Retinal pigment epithelial cell (primary cell): ENCODE data around the gene PSMF1.

ENCODE experiments used
- DNase-seq: peaks from one replicate; pipeline ENCODE4 v3.0.0-alpha.2; 2010; ENCODE audit warnings: low read depth
- H3K4me3 ChIP-seq: 2 replicates; pipeline ENCODE4 v1.5.1; 2011; ENCODE audit warnings: mild to moderate bottlenecking, low read length, control low read depth, moderate library complexity
- CTCF ChIP-seq: conservative IDR thresholded peaks from 2 replicates; pipeline ENCODE4 v1.5.1; 2011; ENCODE audit warnings: low read depth, low read length, control low read depth, inconsistent platforms

PSMF1 gene

GRCh38 chr20:1196634-1197033, 78.2 kb downstream of the PSMF1 start:
- no peak overlapping the region for H3K4me3 ChIP-seq
- DNase-seq, result no peak
- no peak for TF ChIP-seq CTCF

GRCh38 chr20:1197801-1198200, 79.4 kb downstream of the PSMF1 start:
- TF ChIP-seq CTCF, result no peak
- no peak for DNase-seq
- no peak overlapping the region for H3K4me3 ChIP-seq

- H3K4me3 ChIP-seq, result no peak overlapping the region
- TF ChIP-seq CTCF, result no peak
These were observed 80.3 kb downstream of the PSMF1 start for GRCh38 chr20:1198751-1199150.

GRCh38 chr20:1199212-1199873, 80.9 kb downstream of the PSMF1 start:
- TF ChIP-seq CTCF, result no peak
- DNase-seq, result no peak
- H3K4me3 ChIP-seq, result no peak overlapping the region

More at GRCh38 chr20:1198751-1199150, 80.3 kb downstream of the PSMF1 start:
- DNase-seq, result no peak

GRCh38 chr20:1199964-1200363, 81.6 kb downstream of the PSMF1 start:
- DNase-seq, result no peak
- no peak overlapping the region for H3K4me3 ChIP-seq
- TF ChIP-seq CTCF, result no peak

GRCh38 chr20:1202762-1203504, 84.5 kb downstream of the PSMF1 start, which contains the start of gene C20orf202:
Gene C20orf202 (plus strand): TSS chr20:1203454. CDS start chr20:1203586, 132 bp downstream.
- H3K4me3 ChIP-seq, result no peak within 1 kb of the TSS
- no peak for DNase-seq
- no peak for TF ChIP-seq CTCF

GRCh38 chr20:1203630-1204029, 85.2 kb downstream of the PSMF1 start:
- TF ChIP-seq CTCF, result no peak
- no peak overlapping the region for H3K4me3 ChIP-seq

More at GRCh38 chr20:1203630-1204029, 85.2 kb downstream of the PSMF1 start:
- DNase-seq, result no peak
